IPS DF 4.7 (cell line): Measurements from ENCODE around the gene FBXW10B.
"Not testable (repeated sequence)": the region's sequence is repeated elsewhere in the genome, so short reads cannot be mapped to it uniquely, and the experiment has no call there.

Experiments
- DNase-seq: peaks from one replicate; pipeline ENCODE4 v3.0.0-alpha.2; 2013; ENCODE audit warnings: low spot score; ENCODE audit errors: extremely low read depth

The FBXW10B gene

GRCh38 chr17:15619331-15620058, at the start of gene FBXW10B:
Gene FBXW10B, minus strand, starts transcription at chr17:15619704. Its CDS starts 192 bp downstream, at chr17:15619512.
- not testable (repeated sequence) for DNase-seq

- no peak for DNase-seq
These were observed 44.2 kb upstream of the FBXW10B start for GRCh38 chr17:15663691-15664090.

- no peak for DNase-seq
These were observed 43.7 kb upstream of the FBXW10B start for GRCh38 chr17:15663176-15663575.

GRCh38 chr17:15662681-15663080, 43.2 kb upstream of the FBXW10B start:
- no peak for DNase-seq

- no peak for DNase-seq
These were observed 40.6 kb upstream of the FBXW10B start for GRCh38 chr17:15660077-15660476.

- DNase-seq = no peak
These were observed 40.2 kb upstream of the FBXW10B start for GRCh38 chr17:15659663-15660062.

GRCh38 chr17:15659236-15659635, 39.7 kb upstream of the FBXW10B start:
- no peak for DNase-seq

- DNase-seq = no peak
These were observed 38.8 kb upstream of the FBXW10B start for GRCh38 chr17:15658296-15658695.

GRCh38 chr17:15657868-15658267, 38.4 kb upstream of the FBXW10B start:
- DNase-seq = no peak

- DNase-seq = no peak
These were observed 35.5 kb upstream of the FBXW10B start for GRCh38 chr17:15654886-15655561.

- DNase-seq = not testable (repeated sequence)
These were observed 34.9 kb upstream of the FBXW10B start for GRCh38 chr17:15654401-15654800.

- DNase-seq = no peak
These were observed 33.5 kb upstream of the FBXW10B start for GRCh38 chr17:15652960-15653359.

- no peak for DNase-seq
These were observed 32.1 kb upstream of the FBXW10B start for GRCh38 chr17:15651583-15652110.

GRCh38 chr17:15650741-15651582, 31.5 kb upstream of the FBXW10B start:
- DNase-seq = no peak

GRCh38 chr17:15649861-15650421, 30.4 kb upstream of the FBXW10B start:
- no peak for DNase-seq

GRCh38 chr17:15648386-15648785, 28.9 kb upstream of the FBXW10B start:
- no peak for DNase-seq

GRCh38 chr17:15645942-15646312, 26.4 kb upstream of the FBXW10B start:
- not testable (repeated sequence) for DNase-seq

GRCh38 chr17:15645099-15645941, 25.8 kb upstream of the FBXW10B start:
- not testable (repeated sequence) for DNase-seq

- not testable (repeated sequence) for DNase-seq
These were observed 23.2 kb upstream of the FBXW10B start for GRCh38 chr17:15642505-15643251.

GRCh38 chr17:15642014-15642413, 22.5 kb upstream of the FBXW10B start:
- DNase-seq = not testable (repeated sequence)
